Memory B cell (primary cell): ENCODE measurements around the gene SH3PXD2B.

Experiments
- ATAC-seq: fragments of 150-1000 bp; cut with Tn5 transposase; 2 replicates; pipeline ENCODE4 v1.10.0; 2021; ENCODE audit warnings: low read depth, mild to moderate bottlenecking, moderate library complexity
- DNase-seq, 2 donors: peaks; one replicate each; pipeline ENCODE4 v3.0.0; 2022; ENCODE audit warnings: low spot score in 2 of 2
- H3K27ac Mint-ChIP-seq: one replicate; pipeline ENCODE4 v1.8.0; 2022; ENCODE audit warnings: mild to moderate bottlenecking, moderate library complexity, mixed read lengths
- H3K27me3 Mint-ChIP-seq: one replicate; pipeline ENCODE4 v1.8.0; 2022; ENCODE audit warnings: mixed read lengths
- H3K36me3 Mint-ChIP-seq: one replicate; pipeline ENCODE4 v1.8.0; 2022; ENCODE audit warnings: mild to moderate bottlenecking, mixed read lengths
- H3K4me1 Mint-ChIP-seq: one replicate; pipeline ENCODE4 v1.8.0; 2022; ENCODE audit warnings: mixed read lengths
- H3K4me3 Mint-ChIP-seq: one replicate; pipeline ENCODE4 v1.8.0; 2022; ENCODE audit warnings: mild to moderate bottlenecking, moderate library complexity, mixed read lengths
- H3K9me3 Mint-ChIP-seq: one replicate; pipeline ENCODE4 v1.8.0; 2022; ENCODE audit warnings: mixed read lengths

Gene SH3PXD2B

DNA sequence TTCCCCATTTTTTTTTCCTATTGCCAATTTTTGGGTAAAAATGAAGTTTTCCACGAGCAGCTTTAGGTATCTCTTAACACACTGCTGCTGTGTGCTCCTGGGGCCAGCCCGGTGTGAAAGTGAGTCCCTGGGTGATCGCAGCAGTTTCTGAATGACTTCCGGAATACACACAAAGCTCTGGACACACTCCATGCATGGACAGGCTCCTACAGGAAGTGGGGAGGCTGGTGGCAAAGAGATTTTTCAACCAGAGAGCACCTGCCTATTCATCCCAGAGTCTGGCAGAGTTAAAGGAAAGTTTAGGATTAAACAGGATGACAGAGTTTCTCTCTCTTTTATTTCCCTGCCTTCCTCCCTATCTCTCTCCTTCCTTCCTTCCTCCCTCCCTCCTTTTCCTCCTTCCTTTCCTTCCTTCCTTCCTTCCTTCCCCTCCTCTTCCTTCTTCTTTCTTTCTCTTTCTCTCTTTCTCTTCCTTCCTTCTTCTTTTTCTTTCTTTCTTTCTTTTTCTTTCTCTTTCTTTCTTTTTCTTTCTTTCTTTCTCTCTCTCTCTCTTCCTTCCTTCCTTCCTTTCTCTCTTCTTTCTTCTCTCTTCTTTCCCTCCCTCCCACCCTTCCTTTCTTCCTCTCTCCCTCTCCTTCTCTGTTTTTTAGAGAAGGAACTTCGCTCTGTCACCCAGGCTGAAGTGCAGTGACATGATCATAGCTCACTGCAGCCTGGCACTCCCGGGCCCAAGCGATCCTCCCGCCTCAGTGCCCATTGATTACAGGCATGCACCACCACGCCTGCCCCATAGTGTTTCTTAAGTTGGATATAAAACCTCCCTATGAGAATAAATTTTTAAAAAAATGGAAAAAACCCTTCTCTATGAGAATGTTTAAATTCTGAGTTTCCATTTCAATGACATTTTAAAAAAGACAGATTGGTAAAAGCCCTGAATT is 132.0 kb downstream of the SH3PXD2B start:
- H3K4me1 Mint-ChIP-seq: peaks cover 16% of the 10 kb centered on the region
- H3K27me3 Mint-ChIP-seq: no peaks in the 10 kb centered on the region
- H3K4me3 Mint-ChIP-seq: no peak overlapping the region
- H3K9me3 Mint-ChIP-seq: no peaks in the 10 kb centered on the region
- DNase-seq (no peak), ATAC-seq (peak; percentile 44)
- peak overlapping the region; percentile 36 for H3K27ac Mint-ChIP-seq
- H3K36me3 Mint-ChIP-seq: no peaks in the 10 kb centered on the region

DNA sequence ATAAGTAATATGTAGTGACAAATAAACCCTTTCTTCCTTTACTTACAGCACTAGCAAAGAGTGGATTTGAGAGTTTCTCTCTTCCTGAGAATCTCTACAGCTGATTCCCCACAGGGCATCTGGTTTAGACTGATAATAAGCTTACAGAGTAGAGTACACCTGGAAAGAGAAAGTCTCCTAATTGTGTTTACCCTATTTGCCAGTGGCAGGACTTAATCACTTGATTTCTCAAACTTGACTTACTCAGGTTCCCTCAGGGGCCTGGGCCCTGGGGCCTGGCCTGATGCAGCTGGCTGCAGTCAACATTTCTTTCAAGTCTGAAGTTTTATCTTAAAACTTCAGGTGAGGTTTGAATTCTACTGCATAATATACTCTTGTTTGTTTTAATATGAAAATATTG is 132.7 kb downstream of the SH3PXD2B start:
- Mint-ChIP-seq H3K27me3 (no peaks in the 10 kb centered on the region), H3K4me1 (peaks cover 16% of the 10 kb centered on the region), H3K4me3 (no peak overlapping the region), H3K27ac (peak overlapping the region; percentile 36), H3K9me3 (no peaks in the 10 kb centered on the region), H3K36me3 (no peaks in the 10 kb centered on the region)
- DNase-seq (no peak), ATAC-seq (peak; percentile 6)

DNA sequence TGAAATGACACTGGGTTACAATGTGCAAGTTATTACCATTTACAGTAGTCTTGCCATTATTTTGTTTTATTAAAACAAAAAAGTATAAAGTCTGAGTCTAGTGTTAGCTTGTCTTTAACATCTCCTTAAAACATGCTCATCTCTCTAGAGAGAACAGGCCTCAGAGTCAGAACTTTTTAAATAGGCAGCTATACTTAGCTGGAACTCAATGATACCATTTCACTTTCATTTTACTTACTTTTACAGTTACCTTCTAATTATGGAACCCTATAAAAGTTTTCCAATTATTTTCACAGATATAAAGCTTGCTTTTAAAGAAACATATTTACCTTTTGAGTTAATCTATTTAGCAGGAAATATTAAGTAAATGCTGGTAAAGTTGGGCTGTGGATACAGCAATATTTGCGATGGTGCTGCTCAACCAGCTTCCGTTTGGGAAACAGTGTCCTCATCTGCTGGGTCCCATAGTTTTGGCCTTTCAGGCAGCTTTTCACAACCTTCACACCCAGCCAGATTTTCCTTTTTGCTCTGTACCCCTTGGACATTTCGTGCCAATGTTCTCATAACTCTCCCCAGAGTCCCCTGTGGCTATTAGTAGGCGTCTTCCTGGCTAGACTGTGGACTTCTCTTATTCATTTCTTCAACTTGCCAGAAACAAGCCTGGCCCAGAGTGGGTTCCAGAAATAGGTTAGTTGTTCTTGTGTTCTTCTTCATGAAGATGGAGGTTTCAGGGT is 134.4 kb downstream of the SH3PXD2B start:
- ATAC-seq: no peak
- peaks cover 20% of the 10 kb centered on the region for H3K4me1 Mint-ChIP-seq
- peaks cover 2% of the 10 kb centered on the region for H3K27me3 Mint-ChIP-seq
- H3K9me3 Mint-ChIP-seq: no peaks in the 10 kb centered on the region
- H3K4me3 Mint-ChIP-seq: peak overlapping the region; percentile 21
- H3K27ac Mint-ChIP-seq: no peak overlapping the region
- no peaks in the 10 kb centered on the region for H3K36me3 Mint-ChIP-seq
- DNase-seq: no peak

DNA sequence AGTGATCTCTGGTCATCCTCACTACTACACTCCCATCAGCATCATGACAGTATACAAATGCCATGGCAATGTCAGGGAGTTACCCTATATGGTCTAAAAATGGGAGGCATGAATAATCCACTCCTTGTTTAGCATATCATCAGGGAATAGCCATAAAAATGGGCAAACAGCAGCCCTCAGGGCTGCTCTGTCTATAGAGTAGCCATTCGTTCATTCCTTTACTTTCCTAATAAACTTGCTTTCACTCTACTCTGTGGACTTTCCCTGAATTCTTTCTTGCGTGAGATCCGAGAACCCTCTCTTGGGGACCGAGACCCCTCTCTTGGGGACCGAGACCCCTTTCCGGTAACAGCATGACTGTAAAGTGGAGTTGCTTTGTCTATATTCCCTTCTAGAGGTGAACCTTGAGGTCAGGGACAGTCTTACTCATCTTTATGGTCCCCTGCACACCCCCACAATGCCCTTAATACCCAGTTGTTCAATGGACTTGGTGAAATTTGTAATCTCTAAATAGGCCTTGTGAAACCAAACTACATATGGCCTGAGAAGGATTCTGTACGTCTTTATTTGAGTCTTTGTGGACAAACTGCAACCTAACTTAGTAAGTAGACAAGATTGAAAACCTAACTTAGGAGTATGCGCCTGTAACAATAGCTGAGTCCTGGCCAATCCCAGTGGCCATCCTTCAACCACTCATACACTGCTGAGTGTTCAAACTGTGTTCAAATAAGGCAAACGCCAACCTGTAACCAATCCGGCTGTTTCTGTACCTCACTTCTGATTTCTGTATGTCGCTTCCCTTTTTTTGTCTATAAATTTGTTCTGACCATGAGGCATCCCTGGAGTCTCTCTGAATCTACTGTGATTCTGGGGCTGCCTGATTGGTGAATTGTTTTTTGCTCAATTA is 138.5 kb downstream of the SH3PXD2B start:
- H3K36me3 Mint-ChIP-seq: no peaks in the 10 kb centered on the region
- no peak for ATAC-seq
- H3K4me1 Mint-ChIP-seq: peaks cover 7% of the 10 kb centered on the region
- H3K9me3 Mint-ChIP-seq: no peaks in the 10 kb centered on the region
- no peak overlapping the region for H3K4me3 Mint-ChIP-seq
- no peak overlapping the region for H3K27ac Mint-ChIP-seq
- H3K27me3 Mint-ChIP-seq: peaks cover 5% of the 10 kb centered on the region
- DNase-seq: no peak

DNA sequence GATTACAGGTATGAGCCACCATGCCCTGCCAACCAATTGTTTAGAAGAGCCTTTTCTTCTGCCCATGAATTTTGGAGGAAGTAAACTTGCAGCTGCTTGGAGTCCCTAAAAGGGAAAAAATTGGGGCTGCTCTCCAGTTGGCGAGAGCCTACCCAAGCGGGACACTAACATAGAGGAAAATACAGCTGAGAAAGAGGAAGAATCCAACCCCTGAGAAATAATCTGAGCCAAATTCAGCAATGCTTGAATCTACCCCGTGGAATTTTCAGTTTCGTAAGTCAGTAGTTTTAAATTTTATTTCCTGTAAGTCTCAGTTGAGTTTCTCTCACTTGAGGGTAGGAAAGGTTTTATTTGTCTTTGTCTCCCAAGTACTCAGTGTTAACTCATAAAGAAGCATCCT is 140.4 kb downstream of the SH3PXD2B start:
- no peak for ATAC-seq
- peaks cover 3% of the 10 kb centered on the region for H3K4me1 Mint-ChIP-seq
- DNase-seq: no peak

DNA sequence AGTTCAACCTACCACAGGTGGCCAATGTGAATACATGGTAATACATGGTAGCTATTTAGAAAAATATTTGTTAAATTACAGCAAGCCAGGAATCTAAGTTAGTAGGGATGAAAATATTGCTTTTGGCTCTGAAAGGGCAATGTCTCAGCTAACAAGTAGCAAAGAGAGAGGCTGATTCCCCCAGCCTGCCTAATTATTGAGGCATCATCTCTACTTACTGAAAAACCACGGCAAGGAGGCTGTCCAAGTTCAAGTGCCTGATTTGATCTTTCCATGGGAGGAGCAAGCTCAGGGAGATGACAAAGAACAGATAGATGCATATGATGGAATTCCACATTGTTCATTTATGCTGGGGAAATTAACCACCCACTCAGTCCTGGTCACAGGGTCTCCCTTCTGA is 142.0 kb downstream of the SH3PXD2B start:
- H3K9me3 Mint-ChIP-seq: no peaks in the 10 kb centered on the region
- no peak for ATAC-seq
- DNase-seq: no peak
- peaks cover 6% of the 10 kb centered on the region for H3K27me3 Mint-ChIP-seq
- H3K27ac Mint-ChIP-seq: no peak overlapping the region
- no peaks in the 10 kb centered on the region for H3K36me3 Mint-ChIP-seq
- H3K4me3 Mint-ChIP-seq: no peak overlapping the region
- peaks cover 3% of the 10 kb centered on the region for H3K4me1 Mint-ChIP-seq

More for the DNA sequence above, 140.4 kb downstream of the SH3PXD2B start:
- H3K9me3 Mint-ChIP-seq: no peaks in the 10 kb centered on the region
- H3K27me3 Mint-ChIP-seq: peaks cover 5% of the 10 kb centered on the region
- no peak overlapping the region for H3K27ac Mint-ChIP-seq
- no peaks in the 10 kb centered on the region for H3K36me3 Mint-ChIP-seq
- H3K4me3 Mint-ChIP-seq: no peak overlapping the region

DNA sequence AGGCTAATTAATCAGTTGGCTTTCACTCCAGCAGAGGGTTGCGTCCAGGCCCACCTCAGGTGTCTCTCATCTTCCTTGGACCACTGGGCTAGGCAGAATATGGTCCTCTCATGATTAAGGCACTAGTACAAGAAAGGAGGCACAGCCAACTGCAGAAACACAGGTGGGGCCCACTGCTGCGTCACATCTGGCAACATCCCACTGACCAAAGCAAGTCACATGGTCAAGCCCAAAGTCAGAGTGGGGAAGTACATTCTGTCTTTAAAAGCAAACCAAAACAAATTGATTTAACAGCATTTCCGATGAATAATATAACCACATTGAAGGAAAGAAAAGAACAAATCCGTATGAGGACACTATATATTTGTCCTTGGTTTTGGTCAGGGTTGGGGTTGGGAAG is 142.7 kb downstream of the SH3PXD2B start:
- H3K4me3 Mint-ChIP-seq: no peak overlapping the region
- no peaks in the 10 kb centered on the region for H3K9me3 Mint-ChIP-seq
- ATAC-seq (no peak), DNase-seq (no peak)
- H3K27me3 Mint-ChIP-seq: peaks cover 6% of the 10 kb centered on the region
- peaks cover 3% of the 10 kb centered on the region for H3K4me1 Mint-ChIP-seq
- H3K27ac Mint-ChIP-seq: no peak overlapping the region
- no peaks in the 10 kb centered on the region for H3K36me3 Mint-ChIP-seq

DNA sequence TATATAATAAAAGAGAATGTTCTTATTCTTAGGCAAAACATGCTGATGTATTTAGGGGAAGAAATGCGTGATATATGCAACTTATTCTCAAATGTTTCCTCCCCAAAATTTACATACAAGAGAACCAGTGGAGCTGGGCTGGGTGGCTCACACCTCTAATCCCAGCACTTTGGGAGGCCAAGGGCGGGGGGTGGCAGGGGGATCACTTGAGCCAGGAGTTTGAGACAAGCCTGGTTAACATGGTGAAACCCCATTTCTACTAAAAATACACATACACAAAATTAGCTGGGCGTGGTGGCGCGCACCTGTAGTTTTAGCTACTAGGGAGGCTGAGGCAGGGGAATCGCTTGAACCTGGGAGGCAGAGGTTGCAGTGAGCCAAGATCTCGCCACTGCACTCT is 143.3 kb downstream of the SH3PXD2B start:
- peaks cover 3% of the 10 kb centered on the region for H3K4me1 Mint-ChIP-seq
- H3K36me3 Mint-ChIP-seq: no peaks in the 10 kb centered on the region
- H3K27me3 Mint-ChIP-seq: peaks cover 6% of the 10 kb centered on the region
- H3K4me3 Mint-ChIP-seq: no peak overlapping the region
- no peaks in the 10 kb centered on the region for H3K9me3 Mint-ChIP-seq
- no peak overlapping the region for H3K27ac Mint-ChIP-seq
- ATAC-seq (no peak), DNase-seq (no peak)

DNA sequence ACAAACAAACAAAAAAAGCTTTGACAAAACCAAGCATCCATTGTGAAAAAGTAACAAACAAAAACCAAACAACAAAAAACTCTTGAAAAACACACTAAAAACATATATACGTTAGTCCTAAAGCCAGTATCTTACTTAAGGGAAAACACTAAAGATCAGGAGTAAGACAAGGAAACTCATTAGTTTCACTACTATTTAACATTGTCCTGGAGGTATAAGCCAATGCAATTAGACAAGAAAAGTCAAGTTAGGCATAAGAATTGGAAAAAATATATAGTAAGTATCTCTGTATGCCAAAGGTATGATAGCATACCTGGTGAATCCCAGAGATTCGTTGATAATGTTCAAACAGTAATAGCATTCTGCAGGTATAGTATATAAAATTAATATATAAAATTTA is 148.9 kb downstream of the SH3PXD2B start:
- Mint-ChIP-seq H3K36me3 (peaks cover 2% of the 10 kb centered on the region), H3K27ac (no peak overlapping the region), H3K4me3 (no peak overlapping the region), H3K4me1 (no peaks in the 10 kb centered on the region), H3K27me3 (peaks cover 5% of the 10 kb centered on the region), H3K9me3 (no peaks in the 10 kb centered on the region)
- DNase-seq (no peak), ATAC-seq (no peak)

DNA sequence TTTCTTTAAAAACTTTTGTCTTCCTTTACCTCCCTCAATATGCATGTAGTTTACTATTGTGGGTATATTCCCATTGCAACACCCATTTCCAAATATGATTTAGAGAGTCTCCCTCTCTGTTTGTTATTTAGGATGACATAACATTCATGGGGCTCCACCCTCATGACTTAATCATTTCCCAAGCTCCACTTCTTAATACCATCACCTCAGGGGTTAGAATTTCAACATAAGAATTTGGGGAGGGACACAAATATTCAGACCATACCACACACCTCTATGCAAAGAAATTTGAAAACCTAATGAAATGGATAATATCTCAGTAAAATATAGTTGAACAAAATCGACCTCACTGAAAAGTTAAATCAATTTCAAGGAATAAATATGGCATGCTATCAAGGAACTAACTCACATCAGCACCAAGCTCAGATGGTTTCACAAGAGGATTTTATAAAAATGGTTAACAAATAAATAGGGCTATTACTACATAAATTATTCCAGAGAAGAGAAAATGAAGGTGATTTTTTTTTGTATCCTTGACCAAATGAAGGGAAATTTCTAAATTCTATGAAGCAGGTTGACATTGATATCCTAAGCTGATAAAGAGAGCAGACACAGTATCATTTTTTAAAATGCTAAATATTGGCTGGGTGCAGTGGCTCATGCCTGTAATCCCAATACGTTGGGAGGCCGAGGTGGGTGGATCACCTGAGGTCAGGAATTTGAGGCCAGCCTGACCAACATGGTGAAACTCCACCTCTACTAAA is 150.6 kb downstream of the SH3PXD2B start:
- Mint-ChIP-seq H3K4me1 (no peaks in the 10 kb centered on the region), H3K27me3 (peaks cover 5% of the 10 kb centered on the region), H3K4me3 (no peak overlapping the region), H3K36me3 (peaks cover 2% of the 10 kb centered on the region), H3K9me3 (no peaks in the 10 kb centered on the region), H3K27ac (no peak overlapping the region)
- DNase-seq (no peak), ATAC-seq (no peak)

DNA sequence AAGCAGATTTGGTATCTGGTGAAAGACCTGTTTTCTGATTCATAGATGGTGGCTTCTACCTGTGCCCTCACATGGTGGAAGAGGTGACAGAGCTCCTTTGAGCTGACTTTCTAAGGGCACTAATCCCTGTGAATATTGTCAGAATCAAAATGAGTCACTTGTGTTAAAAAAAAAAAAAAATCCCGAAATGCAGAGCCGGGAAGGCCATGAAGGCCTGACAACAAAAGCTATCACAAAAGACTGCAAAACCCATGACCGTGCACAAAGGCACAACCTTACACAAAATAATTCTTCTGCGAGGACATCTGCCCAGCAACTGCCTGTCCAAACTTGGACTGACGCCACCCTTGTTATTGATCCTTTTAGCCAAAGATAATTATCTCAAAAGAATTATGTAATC is 151.2 kb downstream of the SH3PXD2B start:
- H3K9me3 Mint-ChIP-seq: no peaks in the 10 kb centered on the region
- H3K27me3 Mint-ChIP-seq: peaks cover 5% of the 10 kb centered on the region
- ATAC-seq (no peak), DNase-seq (no peak)
- peaks cover 2% of the 10 kb centered on the region for H3K36me3 Mint-ChIP-seq
- no peak overlapping the region for H3K4me3 Mint-ChIP-seq
- no peaks in the 10 kb centered on the region for H3K4me1 Mint-ChIP-seq
- no peak overlapping the region for H3K27ac Mint-ChIP-seq

DNA sequence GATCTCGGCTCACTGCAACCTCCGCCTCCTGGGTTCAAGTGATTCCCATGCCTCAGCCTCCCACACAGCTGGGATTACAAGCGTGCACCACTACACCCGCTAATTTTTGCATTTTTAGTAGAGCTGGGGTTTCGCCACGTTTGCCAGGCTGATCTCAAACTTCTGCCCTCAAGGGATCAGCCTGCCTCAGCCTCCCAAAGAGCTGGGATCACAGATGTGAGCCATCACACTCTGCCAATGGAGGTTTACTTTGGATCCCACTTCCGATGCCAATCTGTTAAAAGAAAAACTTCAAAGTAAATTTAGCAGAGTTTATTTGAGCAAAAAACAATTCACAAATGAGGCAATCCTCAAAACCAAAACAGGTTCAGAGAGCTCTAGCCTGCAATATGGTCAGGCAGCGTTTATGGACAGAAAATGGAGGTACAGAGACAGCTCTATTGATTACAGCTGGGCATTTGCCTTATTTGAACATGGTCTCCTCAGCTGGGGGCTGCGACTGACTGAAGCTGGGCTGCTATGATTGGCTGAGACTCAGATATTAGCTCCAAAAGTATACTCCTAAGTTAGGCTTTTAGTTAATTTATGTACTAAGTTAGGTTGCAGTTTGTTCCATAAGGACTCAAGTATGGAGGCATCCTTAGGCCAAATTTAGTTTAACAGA is 152.1 kb downstream of the SH3PXD2B start:
- H3K27me3 Mint-ChIP-seq: peaks cover 4% of the 10 kb centered on the region
- H3K9me3 Mint-ChIP-seq: no peaks in the 10 kb centered on the region
- peaks cover 2% of the 10 kb centered on the region for H3K36me3 Mint-ChIP-seq
- ATAC-seq (no peak), DNase-seq (no peak)
- no peaks in the 10 kb centered on the region for H3K4me1 Mint-ChIP-seq
- no peak overlapping the region for H3K4me3 Mint-ChIP-seq
- H3K27ac Mint-ChIP-seq: no peak overlapping the region

DNA sequence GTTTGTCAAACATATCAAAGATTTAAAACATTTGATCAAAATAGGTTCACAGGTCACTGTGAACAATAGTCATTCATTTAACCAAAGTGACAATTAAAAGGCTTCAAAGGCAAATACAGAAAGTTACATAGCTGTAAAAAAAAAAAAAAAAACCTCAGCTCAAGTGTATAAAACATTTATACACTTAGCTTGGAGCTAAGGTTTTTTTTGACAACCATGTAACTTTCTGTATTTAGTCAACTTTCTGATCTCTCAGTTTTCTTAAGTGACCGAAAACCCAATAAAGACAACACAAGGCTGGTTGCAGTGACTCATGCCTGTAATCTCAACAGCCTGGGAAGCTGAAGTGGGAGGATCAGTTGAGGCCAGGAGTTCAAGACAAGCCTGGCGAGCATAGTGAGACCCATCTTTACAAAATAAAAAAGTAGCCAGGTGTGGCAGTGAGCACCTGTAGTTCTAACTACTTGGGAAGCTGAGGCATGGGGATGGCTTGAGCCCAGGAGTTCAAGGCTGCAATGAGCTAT is 154.3 kb downstream of the SH3PXD2B start:
- H3K4me3 Mint-ChIP-seq: no peak overlapping the region
- ATAC-seq (no peak), DNase-seq (no peak)
- H3K9me3 Mint-ChIP-seq: no peaks in the 10 kb centered on the region
- no peaks in the 10 kb centered on the region for H3K4me1 Mint-ChIP-seq
- peaks cover 7% of the 10 kb centered on the region for H3K27me3 Mint-ChIP-seq
- no peak overlapping the region for H3K27ac Mint-ChIP-seq
- H3K36me3 Mint-ChIP-seq: no peaks in the 10 kb centered on the region
